Measurements from ENCODE around the gene CCDC194. TPM values are rescaled to one million over a fixed set of nuclear protein-coding genes. Genes with fewer than 3 reads are reported as not detected.

The CCDC194 gene
- total RNA-seq, 1 experiment from 2014 or later, result 0.37 TPM

DNA sequence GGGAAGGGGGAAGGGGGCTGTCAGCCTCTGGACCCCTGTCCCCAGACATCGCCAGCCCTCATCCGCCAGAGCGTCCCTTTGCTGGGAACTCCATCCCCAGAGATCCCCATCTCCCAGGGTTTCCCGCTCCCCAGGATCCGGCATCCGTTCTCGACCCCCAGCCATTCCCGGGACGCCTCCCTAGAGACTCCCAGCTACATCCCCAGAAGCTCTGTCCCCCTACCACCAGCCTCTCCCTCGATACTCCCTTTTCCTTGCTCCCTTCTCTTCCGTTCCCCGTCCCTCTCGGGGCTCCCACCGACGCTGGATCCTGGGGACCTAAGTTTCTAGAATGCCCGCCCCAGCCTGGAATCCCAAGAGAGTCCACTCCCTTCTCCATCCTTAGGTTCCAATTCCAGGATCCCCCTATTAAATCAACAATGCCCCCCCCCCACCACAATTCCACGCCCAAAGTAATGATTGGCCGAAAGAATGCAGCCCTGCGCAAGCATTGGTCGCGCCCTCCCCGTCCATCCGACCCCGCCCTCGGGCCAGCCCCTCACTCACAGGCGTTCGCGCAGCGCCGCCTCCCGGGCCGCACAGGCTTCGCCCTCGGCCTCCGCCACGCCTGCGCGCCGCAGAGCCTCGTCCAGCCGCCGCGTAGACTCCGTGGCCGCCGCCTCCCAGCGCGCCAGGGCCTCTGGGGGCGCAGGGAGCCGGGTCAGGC is 3.2 kb downstream of the CCDC194 start (continued):
- TF ChIP-seq AFF4 (CRISPR knock-in tag; IDR thresholded peaks at IDR 0.05; ENCODE audit: borderline replicate concordance) (no peak), PRDM15 (CRISPR knock-in tag; IDR thresholded peaks at IDR 0.05) (peak; percentile 83), RELA (CRISPR knock-in tag; IDR thresholded peaks at IDR 0.05; ENCODE audit: borderline replicate concordance) (no peak)
- TF ChIP-seq, protein P1, sequence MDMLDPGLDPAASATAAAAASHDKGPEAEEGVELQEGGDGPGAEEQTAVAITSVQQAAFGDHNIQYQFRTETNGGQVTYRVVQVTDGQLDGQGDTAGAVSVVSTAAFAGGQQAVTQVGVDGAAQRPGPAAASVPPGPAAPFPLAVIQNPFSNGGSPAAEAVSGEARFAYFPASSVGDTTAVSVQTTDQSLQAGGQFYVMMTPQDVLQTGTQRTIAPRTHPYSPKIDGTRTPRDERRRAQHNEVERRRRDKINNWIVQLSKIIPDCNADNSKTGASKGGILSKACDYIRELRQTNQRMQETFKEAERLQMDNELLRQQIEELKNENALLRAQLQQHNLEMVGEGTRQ (CRISPR knock-in tag; IDR thresholded peaks at IDR 0.05), result no peak
- TF ChIP-seq, protein P2, sequence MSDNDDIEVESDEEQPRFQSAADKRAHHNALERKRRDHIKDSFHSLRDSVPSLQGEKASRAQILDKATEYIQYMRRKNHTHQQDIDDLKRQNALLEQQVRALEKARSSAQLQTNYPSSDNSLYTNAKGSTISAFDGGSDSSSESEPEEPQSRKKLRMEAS (CRISPR knock-in tag; IDR thresholded peaks at IDR 0.05), result no peak

DNA sequence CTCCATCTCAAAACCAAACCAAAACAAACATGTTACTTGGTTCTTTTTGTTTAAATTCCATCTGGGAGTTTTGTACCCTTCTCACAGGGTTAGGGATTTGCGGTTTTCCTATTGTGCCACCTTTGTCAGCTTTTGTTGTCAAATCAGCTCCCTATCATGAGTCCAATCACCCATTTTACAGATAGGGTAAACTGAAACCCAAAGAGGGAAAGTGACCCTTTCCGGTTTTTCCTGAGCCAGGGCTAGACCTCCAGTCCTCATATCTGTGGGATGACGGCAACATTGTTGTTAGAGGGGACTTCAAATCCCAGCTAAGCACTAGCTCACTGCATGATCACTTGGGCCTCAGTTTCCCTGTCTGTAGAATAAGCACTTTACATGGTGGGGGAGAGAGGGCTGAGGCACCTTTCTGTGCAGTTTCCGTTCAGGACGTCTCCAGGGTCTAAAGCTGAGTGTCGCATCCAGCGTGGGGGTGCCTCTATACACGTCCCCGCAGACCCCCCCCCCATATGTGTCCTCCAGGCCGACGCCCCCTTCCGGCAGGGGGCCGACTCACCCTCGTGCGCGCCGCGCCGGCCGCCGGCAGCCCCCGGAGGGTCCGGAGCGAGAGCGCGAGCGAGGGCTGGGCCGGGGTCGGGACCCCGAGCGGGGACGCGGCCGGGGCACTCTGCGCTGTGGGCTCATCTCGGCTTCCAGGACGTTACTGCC is 3.9 kb downstream of the CCDC194 start:
- Mint-ChIP-seq H3K4me3 (peak overlapping the region; percentile 98), H3K27ac (no peak overlapping the region), H3K36me3 (peaks cover 3% of the 10 kb centered on the region; the same call in 1 of the 2 replicates), H3K27me3 (ENCODE audit: low read depth) (peaks cover 25% of the 10 kb centered on the region), H3K9me3 (peaks cover 9% of the 10 kb centered on the region), H3K4me1 (peaks cover 9% of the 10 kb centered on the region)
- DNase-seq (ENCODE audit: low spot score) (no peak), ATAC-seq (no peak; the same call in 1 of the 2 replicates)
- TF ChIP-seq ZNF425 (CRISPR knock-in tag; conservative IDR thresholded peaks at IDR 0.05) (no peak), JUN (CRISPR knock-in tag; IDR thresholded peaks at IDR 0.05) (no peak), GTF2I (CRISPR knock-in tag; conservative IDR thresholded peaks at IDR 0.05) (peak; percentile 82)
- TF ChIP-seq, protein P3, sequence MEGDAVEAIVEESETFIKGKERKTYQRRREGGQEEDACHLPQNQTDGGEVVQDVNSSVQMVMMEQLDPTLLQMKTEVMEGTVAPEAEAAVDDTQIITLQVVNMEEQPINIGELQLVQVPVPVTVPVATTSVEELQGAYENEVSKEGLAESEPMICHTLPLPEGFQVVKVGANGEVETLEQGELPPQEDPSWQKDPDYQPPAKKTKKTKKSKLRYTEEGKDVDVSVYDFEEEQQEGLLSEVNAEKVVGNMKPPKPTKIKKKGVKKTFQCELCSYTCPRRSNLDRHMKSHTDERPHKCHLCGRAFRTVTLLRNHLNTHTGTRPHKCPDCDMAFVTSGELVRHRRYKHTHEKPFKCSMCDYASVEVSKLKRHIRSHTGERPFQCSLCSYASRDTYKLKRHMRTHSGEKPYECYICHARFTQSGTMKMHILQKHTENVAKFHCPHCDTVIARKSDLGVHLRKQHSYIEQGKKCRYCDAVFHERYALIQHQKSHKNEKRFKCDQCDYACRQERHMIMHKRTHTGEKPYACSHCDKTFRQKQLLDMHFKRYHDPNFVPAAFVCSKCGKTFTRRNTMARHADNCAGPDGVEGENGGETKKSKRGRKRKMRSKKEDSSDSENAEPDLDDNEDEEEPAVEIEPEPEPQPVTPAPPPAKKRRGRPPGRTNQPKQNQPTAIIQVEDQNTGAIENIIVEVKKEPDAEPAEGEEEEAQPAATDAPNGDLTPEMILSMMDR (IDR thresholded peaks at IDR 0.05), result peak; percentile 36; the same call in 1 of the 2 replicates
- CTCF ChIA-PET, result interaction anchor here (0.5 to 4.2 kb wide), 21 partner anchors 9 to 851 kb away, joined by 3 to 17 read pairs (median 5); partner anchors contain the start of genes BST2, DDA1, MRPL34 and MVB12A
- POLR2A ChIA-PET, result interaction anchor here (0.7 to 0.8 kb wide), 2 partner anchors 14 to 334 kb away, joined by 3 read pairs; no protein-coding TSS in a partner anchor
